HK-2 (cell line): Measurements from ENCODE around the gene CSMD2.

Source experiments
- DNase-seq: peaks from one replicate; pipeline ENCODE4 v3.0.0-alpha.2; 2018; ENCODE audit not compliant: unreplicated experiment

CSMD2 gene

GRCh38 chr1:33637846-33638440 lies 527.1 kb downstream of the CSMD2 start:
- no peak for DNase-seq

GRCh38 chr1:33636209-33636608 lies 528.8 kb downstream of the CSMD2 start:
- no peak for DNase-seq

DNA sequence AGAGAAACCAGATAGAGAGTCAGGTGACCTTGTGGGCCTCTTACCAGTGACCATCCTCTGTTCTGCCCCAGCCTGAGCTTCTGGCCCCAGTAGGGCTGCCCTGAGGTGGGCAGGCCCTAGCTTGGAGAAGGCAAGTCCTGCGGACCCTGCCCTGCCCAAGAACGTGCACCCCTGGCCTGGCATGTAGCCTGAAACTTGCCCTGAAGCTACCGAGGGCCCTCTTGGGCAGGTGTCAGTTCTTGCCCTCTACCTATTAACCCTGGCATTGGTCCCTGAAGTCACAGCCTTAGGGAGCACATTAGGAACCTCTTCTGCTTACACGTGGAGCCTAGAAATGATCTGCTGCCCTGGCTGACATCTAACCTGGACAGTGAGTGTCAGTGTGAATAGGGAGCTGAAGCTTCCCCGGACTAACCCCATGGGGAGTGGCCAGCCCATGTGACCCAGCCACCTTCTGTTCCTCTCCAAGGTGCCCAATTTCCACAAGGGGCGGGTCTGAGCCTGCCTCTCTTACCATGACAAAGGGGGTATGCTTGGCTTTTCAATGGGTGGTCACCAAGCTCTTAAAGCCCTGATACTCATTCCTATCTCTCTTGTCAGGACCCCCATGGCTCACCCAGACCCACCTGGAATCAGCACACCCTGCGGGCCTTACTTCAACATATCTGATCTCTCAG lies 529.6 kb downstream of the CSMD2 start:
- no peak for DNase-seq

- DNase-seq, result peak; percentile 17
Measured at GRCh38 chr1:33634806-33635205, 530.2 kb downstream of the CSMD2 start.

DNA sequence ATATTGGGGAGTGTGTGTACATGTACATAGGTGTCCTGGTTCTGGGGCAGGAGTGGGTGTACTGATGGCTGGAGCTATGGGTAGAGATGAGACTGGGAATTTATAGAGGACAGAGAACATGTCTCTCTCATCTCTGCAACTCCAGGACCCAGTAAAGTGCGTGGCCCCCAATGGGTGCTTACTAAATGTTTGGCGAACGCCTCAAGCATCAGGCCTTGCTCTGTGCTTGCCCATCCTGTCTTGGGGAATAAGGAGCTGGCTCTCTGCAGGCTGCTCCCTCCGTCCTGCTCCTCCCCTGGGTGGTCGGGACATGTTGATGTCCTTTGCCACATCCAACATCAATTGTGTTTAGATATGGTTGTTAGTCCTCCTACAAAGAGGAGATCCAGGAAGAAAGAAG lies 530.9 kb downstream of the CSMD2 start:
- DNase-seq, result no peak

DNA sequence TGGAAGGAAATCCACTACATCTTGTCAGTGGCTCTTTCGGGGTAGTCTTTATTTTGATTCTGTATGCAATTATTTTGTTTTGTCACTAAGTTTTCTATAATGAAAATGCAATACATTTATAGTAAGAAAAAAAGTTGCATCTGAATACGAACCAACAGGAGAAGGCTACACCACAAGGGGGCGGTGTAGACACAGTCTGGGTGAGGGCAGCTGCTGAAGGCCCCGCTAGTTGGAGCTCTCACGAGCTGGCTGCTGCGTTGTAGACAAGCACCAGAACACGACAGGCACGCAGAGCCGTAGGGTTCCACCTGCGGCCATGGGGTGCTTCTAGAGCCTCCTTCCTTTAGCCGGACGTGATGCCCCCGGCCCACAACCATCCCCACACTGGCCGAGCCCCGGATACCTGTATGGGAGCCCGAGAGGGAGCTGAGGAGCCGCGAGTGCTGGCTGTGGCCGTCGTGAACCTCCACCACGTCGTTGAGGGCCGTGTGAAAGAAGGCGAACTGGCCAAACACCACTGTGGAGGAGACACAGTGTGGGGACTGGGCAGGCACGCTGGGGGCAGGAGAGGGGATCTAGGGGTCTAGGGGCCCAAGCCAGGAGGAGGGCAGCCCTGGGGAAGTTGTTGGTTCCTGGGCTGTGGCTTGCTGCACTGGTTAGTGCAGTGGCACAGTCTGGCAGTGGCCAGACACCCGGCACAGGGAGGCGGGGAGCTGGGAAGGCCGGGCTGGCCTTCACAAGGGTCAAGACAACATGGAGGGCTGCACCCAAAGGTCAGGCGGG lies 531.8 kb downstream of the CSMD2 start:
- DNase-seq, result peak; percentile 78

DNA sequence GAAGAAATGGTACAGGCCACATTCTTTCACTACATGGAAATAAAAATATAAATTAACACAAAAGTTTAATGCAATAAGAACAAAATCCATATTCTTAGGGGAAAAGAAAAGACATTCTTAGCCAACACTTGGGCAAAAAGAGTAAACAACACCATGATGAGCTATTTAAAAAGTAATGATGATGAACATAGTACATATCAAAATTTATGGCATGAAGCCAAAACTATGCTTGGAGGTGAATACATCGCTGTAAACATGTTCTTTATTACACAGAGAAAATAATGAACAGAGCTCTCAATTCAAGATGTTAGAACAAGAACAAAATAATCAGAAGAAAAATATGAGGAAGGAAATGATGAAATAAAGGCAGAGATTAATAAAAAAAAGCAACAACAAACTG lies 534.3 kb downstream of the CSMD2 start:
- DNase-seq, result no peak

GRCh38 chr1:33626801-33627200 lies 538.2 kb downstream of the CSMD2 start:
- no peak for DNase-seq

DNA sequence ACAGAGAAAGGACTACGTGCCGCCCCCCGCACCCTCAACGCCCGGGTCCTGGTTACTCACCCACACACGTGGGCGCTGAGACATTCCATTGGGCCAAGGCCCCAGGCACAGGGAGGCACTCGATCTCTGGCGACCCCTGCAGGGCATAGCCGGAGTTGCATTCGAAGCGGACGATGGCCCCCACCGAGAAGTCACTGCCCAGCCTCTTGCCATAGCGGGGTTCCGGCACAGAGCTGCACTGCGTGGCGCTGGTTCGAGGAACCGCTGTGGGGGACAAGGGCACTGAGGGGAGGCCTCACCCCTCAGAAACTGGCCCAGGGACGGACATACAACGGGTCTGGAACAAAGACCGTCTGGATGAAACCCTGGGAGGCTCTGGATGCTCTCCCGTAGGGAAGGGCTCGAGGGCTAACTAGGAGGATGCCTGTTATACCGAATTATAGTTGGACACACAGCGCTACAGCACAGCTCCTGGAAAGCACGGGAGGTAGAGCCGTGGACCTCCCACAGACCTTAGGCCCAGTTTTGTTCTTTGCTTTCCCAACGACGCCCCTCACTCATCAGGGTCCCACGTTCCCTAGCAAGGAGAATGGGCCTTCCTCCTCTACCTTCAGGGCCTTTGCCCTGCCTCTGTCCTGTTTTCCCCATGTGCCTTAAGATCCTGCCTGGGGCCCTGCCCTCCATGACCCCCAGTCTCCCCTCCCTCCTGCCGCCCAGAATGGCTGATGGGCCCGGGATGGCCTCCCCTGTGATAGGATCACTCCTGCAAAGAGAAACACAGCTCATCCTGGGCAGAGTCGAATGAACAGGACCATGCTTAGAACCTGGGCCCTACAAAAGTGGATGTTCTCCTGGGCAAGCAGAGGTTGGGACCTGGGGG lies 539.8 kb downstream of the CSMD2 start:
- DNase-seq, result no peak

- DNase-seq, result no peak
Measured at GRCh38 chr1:33624261-33624990, 540.6 kb downstream of the CSMD2 start.

DNA sequence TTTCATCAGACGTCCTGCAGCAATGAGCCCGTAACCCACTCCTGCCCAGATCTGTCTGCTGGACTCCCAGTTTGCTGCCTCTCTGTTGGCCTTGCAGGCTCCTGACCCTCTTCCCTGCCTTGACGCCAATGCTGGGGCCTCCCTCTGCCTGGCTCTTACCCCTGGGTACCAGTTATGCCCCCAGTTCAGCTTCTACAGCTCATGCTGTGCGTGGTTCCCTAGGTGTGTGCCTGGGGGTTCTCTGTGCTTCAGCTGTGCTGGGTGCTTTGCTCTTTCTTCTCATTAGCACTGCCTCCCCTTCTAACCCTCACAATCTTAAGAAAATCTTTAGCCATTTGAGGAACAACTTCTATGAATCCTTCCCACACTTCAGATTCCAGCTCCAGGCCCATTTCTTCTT lies 541.2 kb downstream of the CSMD2 start:
- no peak for DNase-seq

DNA sequence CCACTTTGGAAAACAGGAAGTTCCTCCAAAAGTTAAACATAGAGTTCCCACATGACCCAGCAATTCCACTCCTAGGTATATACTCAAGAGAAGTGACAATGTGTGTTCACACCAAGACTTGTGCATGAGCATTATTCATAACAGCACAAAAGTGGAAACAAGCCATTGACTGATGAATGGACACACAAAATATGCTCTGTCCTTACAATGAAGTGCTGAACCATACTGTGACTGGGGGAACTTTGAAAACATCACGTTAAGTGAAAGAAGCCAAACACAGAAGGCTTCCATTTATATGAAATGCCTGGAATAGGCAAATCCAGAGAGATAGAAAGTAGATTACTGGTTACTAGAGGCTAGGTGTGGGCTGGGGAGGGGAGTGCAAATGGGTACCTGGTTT lies 542.3 kb downstream of the CSMD2 start:
- no peak for DNase-seq

GRCh38 chr1:33618636-33619035 lies 546.4 kb downstream of the CSMD2 start:
- DNase-seq, result no peak

DNA sequence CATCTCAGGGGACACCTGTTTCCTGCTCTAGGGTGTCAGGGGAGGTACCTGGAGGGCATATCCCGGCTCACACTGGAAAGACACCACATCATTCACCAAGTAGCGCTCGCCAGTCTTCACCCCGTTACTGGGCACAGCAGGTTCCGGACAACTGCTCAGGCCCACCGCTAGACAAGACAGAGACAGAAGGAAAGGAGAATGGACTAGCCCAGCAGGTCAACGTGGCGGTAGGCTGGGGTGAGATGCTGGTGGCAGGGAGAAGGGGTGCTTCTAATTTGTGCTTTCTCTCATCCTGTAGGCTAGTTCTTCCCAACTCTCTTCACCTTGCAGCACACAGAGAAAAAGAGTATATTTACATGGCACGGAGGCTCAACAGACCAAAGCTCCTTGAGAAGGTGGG lies 547.6 kb downstream of the CSMD2 start:
- no peak for DNase-seq

- DNase-seq, result no peak
Measured at GRCh38 chr1:33616780-33617179, 548.2 kb downstream of the CSMD2 start.

- no peak for DNase-seq
Measured at GRCh38 chr1:33615546-33615945, 549.5 kb downstream of the CSMD2 start.

DNA sequence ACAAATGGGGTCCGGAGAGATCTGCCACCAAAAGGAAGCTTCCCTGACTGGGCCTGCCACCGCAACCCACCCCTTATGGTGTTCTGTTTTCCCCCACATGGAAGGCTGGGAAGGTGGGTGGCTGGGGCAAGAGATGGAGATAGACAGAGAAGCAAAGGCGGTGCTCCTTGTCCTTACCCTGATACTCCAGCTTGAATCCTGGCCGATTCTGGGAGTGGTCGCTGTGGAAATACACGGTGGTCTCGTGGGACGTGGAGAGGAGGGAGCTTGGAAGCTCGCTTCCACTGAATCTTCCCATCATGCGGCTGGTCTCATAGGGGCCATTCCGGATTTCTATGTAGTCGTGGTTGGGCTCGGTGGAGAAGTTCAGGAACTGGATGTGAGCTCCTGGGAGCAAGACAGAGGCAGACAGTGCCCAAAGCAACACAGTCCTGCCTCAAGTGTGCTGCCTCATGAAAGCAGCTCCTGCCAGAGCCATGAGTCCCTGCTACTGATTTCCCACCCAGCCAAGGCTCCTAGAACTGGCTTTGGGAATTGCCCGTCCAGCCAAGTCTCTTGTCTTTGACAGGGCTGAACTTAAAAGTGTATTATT lies 554.1 kb downstream of the CSMD2 start:
- no peak for DNase-seq

DNA sequence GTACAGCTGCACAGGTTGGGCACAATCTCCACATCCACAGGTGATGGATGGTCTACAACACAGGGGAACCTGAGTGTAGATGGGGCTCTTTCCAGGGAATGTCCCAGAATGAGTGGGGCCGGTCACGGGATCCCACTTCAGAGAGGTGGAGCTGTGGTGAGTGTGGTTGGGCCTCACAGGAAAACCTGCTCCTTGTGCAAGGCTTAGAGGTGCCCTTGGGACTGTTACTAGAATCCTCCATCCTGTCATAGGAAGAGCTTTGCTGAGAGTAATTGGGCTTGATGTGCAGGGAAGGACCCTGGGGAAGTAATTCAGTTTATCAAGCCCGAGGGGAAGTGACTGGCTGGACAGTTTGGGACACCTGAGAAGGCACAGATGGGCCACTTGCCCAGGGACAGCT lies 554.6 kb downstream of the CSMD2 start:
- DNase-seq, result no peak

GRCh38 chr1:33609739-33610138 lies 555.3 kb downstream of the CSMD2 start:
- DNase-seq, result no peak

GRCh38 chr1:33608825-33609400 lies 556.1 kb downstream of the CSMD2 start:
- DNase-seq, result no peak
